A549 (cell line): ENCODE measurements around the gene NTMT2. TPM values are rescaled to one million over a fixed set of nuclear protein-coding genes. Genes with fewer than 3 reads are reported as not detected.

ENCODE experiments used
- ATAC-seq, 2 experiments: fragments of 200-7000 bp in 1 of 2; fragments of >200 bp in 1 of 2; cut with Nextera tagmentation in 1 of 2; cut with Tn5 transposase in 1 of 2; 3 replicates each; pipeline versions ENCODE4 v1.8.0 to v1.9.1; 2018 to 2020; ENCODE audit warnings: mild to moderate bottlenecking in 1 of 2, moderate library complexity in 1 of 2
- CTCF ChIA-PET: fragments of 300-600 bp; sonication (Branson Sonifier 250); formaldehyde crosslinking; extraction: SDS; loops from one replicate; lab custom pipeline; 2021; ENCODE audit warnings: antibody characterized with exemption, inconsistent platforms; lab: Yijun Ruan, JAX
- POLR2A ChIA-PET: fragments of 350-600 bp; formaldehyde crosslinking; extraction: SDS; loops from one replicate; lab custom pipeline; 2021; ENCODE audit warnings: antibody characterized with exemption, inconsistent platforms; lab: Yijun Ruan, JAX
- DNase-seq, 2 experiments: peaks; one replicate each; pipeline versions ENCODE4 v3.0.0 to v3.0.0-alpha.2; 2011 to 2016; ENCODE audit warnings: low read depth in 1 of 2, low spot score in 1 of 2
- FAIRE-seq: peaks from 2 replicates; lab custom pipeline; 2011; peaks lifted over from hg19 to GRCh38; lab: Jason Lieb, UNC
- H3K27ac ChIP-seq, 2 experiments: fragments of >200 bp; sonication (Bioruptor Twin); formaldehyde crosslinking; 3 replicates each; pipeline ENCODE4 v1.5.1; 2016 to 2017
- H3K4me1 ChIP-seq: fragments of >200 bp; sonication (Bioruptor Twin); formaldehyde crosslinking; 3 replicates; pipeline ENCODE4 v1.6.1; 2016
- H3K4me2 ChIP-seq: fragments of >200 bp; sonication (Bioruptor Twin); formaldehyde crosslinking; 3 replicates; pipeline ENCODE4 v1.6.1; 2016
- H3K4me3 ChIP-seq: fragments of >200 bp; sonication (Bioruptor Twin); formaldehyde crosslinking; 3 replicates; pipeline ENCODE4 v1.5.1; 2016
- H3K9me3 ChIP-seq: fragments of >200 bp; sonication (Bioruptor Twin); formaldehyde crosslinking; 3 replicates; pipeline ENCODE4 v1.6.1; 2016
- BHLHE40 ChIP-seq: IDR thresholded peaks from 2 replicates; pipeline ENCODE4 v1.6.1; 2012; ENCODE audit warnings: low read depth, low read length, inconsistent platforms
- CHD2 ChIP-seq: fragments of 150-350 bp; IDR thresholded peaks from 2 replicates; pipeline ENCODE4 v1.6.1; 2014; ENCODE audit warnings: low read length; ENCODE audit not compliant: partially characterized antibody
- CTCF ChIP-seq: fragments of >200 bp; sonication (Bioruptor Twin); formaldehyde crosslinking; IDR thresholded peaks from 3 replicates; pipeline ENCODE4 v1.5.1; 2016
- EHMT2 ChIP-seq: fragments of 200-600 bp; sonication (generic); IDR thresholded peaks from 2 replicates; pipeline ENCODE4 v1.6.1; 2016; ENCODE audit warnings: antibody characterized with exemption, low read depth, mild to moderate bottlenecking, moderate library complexity
- HOXA7 ChIP-seq: fragments of 250-450 bp; sonication (Bioruptor Pico); IDR thresholded peaks from 2 replicates; pipeline ENCODE4 v1.5.0; 2020; ENCODE audit warnings: mild to moderate bottlenecking, moderate library complexity
- HOXB5 ChIP-seq: fragments of 250-450 bp; sonication (Bioruptor Pico); IDR thresholded peaks from 2 replicates; pipeline ENCODE4 v1.5.0; 2020; ENCODE audit warnings: mild to moderate bottlenecking, moderate library complexity
- JUN ChIP-seq, 2 experiments: fragments of >200 bp; sonication (Bioruptor Twin); formaldehyde crosslinking; IDR thresholded peaks; 2 replicates in 1 of 2; 3 replicates in 1 of 2; pipeline ENCODE4 v1.6.1; 2016 to 2017
- KDM1A ChIP-seq: fragments of 200-600 bp; sonication (generic); IDR thresholded peaks from 2 replicates; pipeline ENCODE4 v1.6.1; 2016; ENCODE audit warnings: low read depth, mild to moderate bottlenecking
- KDM5A ChIP-seq: fragments of 200-600 bp; sonication (generic); IDR thresholded peaks from 2 replicates; pipeline ENCODE4 v1.6.1; 2016; ENCODE audit warnings: antibody characterized with exemption, mild to moderate bottlenecking
- MAFK ChIP-seq: fragments of 450-650 bp; IDR thresholded peaks from 2 replicates; pipeline ENCODE4 v1.6.1; 2014; ENCODE audit not compliant: partially characterized antibody
- MYC ChIP-seq: IDR thresholded peaks from 2 replicates; pipeline ENCODE4 v1.6.1; 2012; ENCODE audit warnings: mild to moderate bottlenecking, inconsistent platforms, low read length, improper control_type of control experiment, borderline replicate concordance
- NPAS2 ChIP-seq: fragments of 250-450 bp; sonication (Bioruptor Pico); IDR thresholded peaks from 2 replicates; pipeline ENCODE4 v1.8.0; 2022; ENCODE audit warnings: mild to moderate bottlenecking, moderate library complexity, borderline replicate concordance
- POLR2A ChIP-seq: IDR thresholded peaks from 2 replicates; pipeline ENCODE4 v1.6.1; 2012; ENCODE audit warnings: mild to moderate bottlenecking, low read length
- RARB ChIP-seq: fragments of 250-450 bp; sonication (Bioruptor Pico); IDR thresholded peaks from 2 replicates; pipeline ENCODE4 v1.8.0; 2021; ENCODE audit warnings: mild to moderate bottlenecking, moderate library complexity
- RCOR1 ChIP-seq: fragments of 150-350 bp; IDR thresholded peaks from 2 replicates; pipeline ENCODE4 v1.6.1; 2014; ENCODE audit warnings: antibody characterized with exemption, low read length, low read depth
- REST ChIP-seq: fragments of 200-600 bp; sonication (generic); IDR thresholded peaks from 2 replicates; pipeline ENCODE4 v1.6.1; 2016; ENCODE audit warnings: antibody characterized with exemption, mild to moderate bottlenecking, moderate library complexity
- RFX5 ChIP-seq: fragments of 450-650 bp; IDR thresholded peaks from 2 replicates; pipeline ENCODE4 v1.7.1; 2014; ENCODE audit warnings: antibody characterized with exemption, mild to moderate bottlenecking, moderate library complexity
- RNF2 ChIP-seq: fragments of 200-600 bp; sonication (generic); IDR thresholded peaks from 2 replicates; pipeline ENCODE4 v1.6.1; 2016; ENCODE audit warnings: low read depth, mild to moderate bottlenecking, antibody characterized with exemption, moderate library complexity, borderline replicate concordance
- TP53 ChIP-seq: fragments of 250-450 bp; sonication (Bioruptor Pico); IDR thresholded peaks from 2 replicates; pipeline ENCODE4 v1.5.0; 2021; ENCODE audit warnings: mild to moderate bottlenecking, moderate library complexity
- ZNF302 ChIP-seq: fragments of 250-450 bp; sonication (Bioruptor Pico); IDR thresholded peaks from 2 replicates; pipeline ENCODE4 v1.9.0; 2021; ENCODE audit warnings: inconsistent platforms, mild to moderate bottlenecking, moderate library complexity
- ZSCAN20 ChIP-seq: fragments of 250-450 bp; sonication (Bioruptor Pico); IDR thresholded peaks from 2 replicates; pipeline ENCODE4 v1.8.0; 2022; ENCODE audit warnings: mild to moderate bottlenecking, moderate library complexity
- WGBS: methylation state at CpG from one replicate; pipeline ENCODE4 v1.1.6; 2017; ENCODE audit errors: missing lambda C conversion rate; 5-methylcytosine and 5-hydroxymethylcytosine counted together
- polyA plus RNA-seq, 4 experiments: library from polyadenylated mRNA; depleted of rRNA in 3 of 4; stranded (reverse); fragments of >200 nt; fragmentation: RNase III in 1 of 4; extraction: RNeasy Plus Mini Kit Qiagen cat#74134 plus additional on column Dnase treatment in 1 of 4; gene quantifications; 2 replicates in 3 of 4; 3 replicates in 1 of 4; pipeline ENCODE4 v1.2.3, GENCODE V29; 2011 to 2017
- TF ChIP-seq, protein P1 (sequence below): IDR thresholded peaks from 2 replicates; pipeline ENCODE4 v1.6.1; 2012
- TF ChIP-seq, protein P2 (sequence below): fragments of 450-650 bp; IDR thresholded peaks from 2 replicates; pipeline ENCODE4 v1.6.1; 2014; ENCODE audit warnings: antibody characterized with exemption
- TF ChIP-seq, protein P3 (sequence below): IDR thresholded peaks from 2 replicates; pipeline ENCODE4 v1.6.1; 2012

The NTMT2 gene
- polyA plus RNA-seq, 2 of the 4 experiments (the other 2 are of a cell fraction), result not detected

- POLR2A ChIA-PET, result no interaction called here
- 2% methylated on average over 1 of the region's 1 CpG for WGBS
- Histone ChIP-seq H3K9me3 (no peaks in the 10 kb centered on the region), H3K4me3 (no peak overlapping the region), H3K4me1 (no peaks in the 10 kb centered on the region)
- no peak for DNase-seq
- TF ChIP-seq HOXB5 (CRISPR knock-in tag) (no peak), HOXA7 (CRISPR knock-in tag) (no peak), RARB (CRISPR knock-in tag) (no peak), KDM5A (no peak), POLR2A (no peak), TP53 (CRISPR knock-in tag) (no peak), RNF2 (no peak), RFX5 (no peak), REST (no peak), ZNF302 (CRISPR knock-in tag) (no peak), BHLHE40 (no peak), NPAS2 (CRISPR knock-in tag) (no peak), CTCF (no peak), MYC (no peak)
- TF ChIP-seq, all 56 proteins: peak for 0
- Histone ChIP-seq H3K27ac (no peak overlapping the region), H3K4me2 (no peak overlapping the region)
- CTCF ChIA-PET, result no interaction called here
- ATAC-seq, result no peak
- FAIRE-seq, result no peak
Observed at GRCh38 chr1:170131984-170132383, 13.8 kb upstream of the NTMT2 start.

GRCh38 chr1:170133766-170134495 is 11.8 kb upstream of the NTMT2 start:
- Histone ChIP-seq H3K4me2 (no peak overlapping the region), H3K4me1 (no peaks in the 10 kb centered on the region), H3K27ac (no peak overlapping the region), H3K4me3 (no peak overlapping the region), H3K9me3 (no peaks in the 10 kb centered on the region)
- no peak for ATAC-seq
- no peak for DNase-seq
- FAIRE-seq, result no peak
- ChIA-PET POLR2A (no interaction called here), CTCF (interaction anchor here (1.2 kb wide), 1 partner anchor 13 kb away, joined by 3 read pairs; no protein-coding TSS in a partner anchor)
- TF ChIP-seq, protein P1, sequence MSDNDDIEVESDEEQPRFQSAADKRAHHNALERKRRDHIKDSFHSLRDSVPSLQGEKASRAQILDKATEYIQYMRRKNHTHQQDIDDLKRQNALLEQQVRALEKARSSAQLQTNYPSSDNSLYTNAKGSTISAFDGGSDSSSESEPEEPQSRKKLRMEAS, result no peak
- TF ChIP-seq KDM1A (no peak), RNF2 (no peak), ZSCAN20 (no peak), RCOR1 (no peak), MAFK (no peak), EHMT2 (no peak), JUN (IDR thresholded peaks at IDR 0.05) (no peak), CHD2 (no peak)
- TF ChIP-seq, protein P2, sequence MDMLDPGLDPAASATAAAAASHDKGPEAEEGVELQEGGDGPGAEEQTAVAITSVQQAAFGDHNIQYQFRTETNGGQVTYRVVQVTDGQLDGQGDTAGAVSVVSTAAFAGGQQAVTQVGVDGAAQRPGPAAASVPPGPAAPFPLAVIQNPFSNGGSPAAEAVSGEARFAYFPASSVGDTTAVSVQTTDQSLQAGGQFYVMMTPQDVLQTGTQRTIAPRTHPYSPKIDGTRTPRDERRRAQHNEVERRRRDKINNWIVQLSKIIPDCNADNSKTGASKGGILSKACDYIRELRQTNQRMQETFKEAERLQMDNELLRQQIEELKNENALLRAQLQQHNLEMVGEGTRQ, result no peak
- TF ChIP-seq, protein P3, sequence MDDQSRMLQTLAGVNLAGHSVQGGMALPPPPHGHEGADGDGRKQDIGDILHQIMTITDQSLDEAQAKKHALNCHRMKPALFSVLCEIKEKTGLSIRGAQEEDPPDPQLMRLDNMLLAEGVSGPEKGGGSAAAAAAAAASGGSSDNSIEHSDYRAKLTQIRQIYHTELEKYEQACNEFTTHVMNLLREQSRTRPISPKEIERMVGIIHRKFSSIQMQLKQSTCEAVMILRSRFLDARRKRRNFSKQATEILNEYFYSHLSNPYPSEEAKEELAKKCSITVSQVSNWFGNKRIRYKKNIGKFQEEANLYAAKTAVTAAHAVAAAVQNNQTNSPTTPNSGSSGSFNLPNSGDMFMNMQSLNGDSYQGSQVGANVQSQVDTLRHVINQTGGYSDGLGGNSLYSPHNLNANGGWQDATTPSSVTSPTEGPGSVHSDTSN, result no peak
- 29% methylated on average over 2 of the region's 2 CpGs for WGBS
